GM12891 (cell line): Measurements from ENCODE around the gene DPH2.

Source experiments
- POLR2A ChIP-seq: IDR thresholded peaks from 2 replicates; pipeline ENCODE4 v1.6.1; 2011; ENCODE audit warnings: low read depth, low read length, control low read depth
- POLR2AphosphoS5 ChIP-seq: IDR thresholded peaks from 2 replicates; pipeline ENCODE4 v1.6.1; 2011; ENCODE audit warnings: low read depth, low read length, control low read depth
- SPI1 ChIP-seq: IDR thresholded peaks from 2 replicates; pipeline ENCODE4 v1.6.1; 2011; ENCODE audit warnings: low read depth, low read length, control low read depth
- TAF1 ChIP-seq: IDR thresholded peaks from 2 replicates; pipeline ENCODE4 v1.6.1; 2011; ENCODE audit warnings: low read depth, low read length, control low read depth

DNA sequence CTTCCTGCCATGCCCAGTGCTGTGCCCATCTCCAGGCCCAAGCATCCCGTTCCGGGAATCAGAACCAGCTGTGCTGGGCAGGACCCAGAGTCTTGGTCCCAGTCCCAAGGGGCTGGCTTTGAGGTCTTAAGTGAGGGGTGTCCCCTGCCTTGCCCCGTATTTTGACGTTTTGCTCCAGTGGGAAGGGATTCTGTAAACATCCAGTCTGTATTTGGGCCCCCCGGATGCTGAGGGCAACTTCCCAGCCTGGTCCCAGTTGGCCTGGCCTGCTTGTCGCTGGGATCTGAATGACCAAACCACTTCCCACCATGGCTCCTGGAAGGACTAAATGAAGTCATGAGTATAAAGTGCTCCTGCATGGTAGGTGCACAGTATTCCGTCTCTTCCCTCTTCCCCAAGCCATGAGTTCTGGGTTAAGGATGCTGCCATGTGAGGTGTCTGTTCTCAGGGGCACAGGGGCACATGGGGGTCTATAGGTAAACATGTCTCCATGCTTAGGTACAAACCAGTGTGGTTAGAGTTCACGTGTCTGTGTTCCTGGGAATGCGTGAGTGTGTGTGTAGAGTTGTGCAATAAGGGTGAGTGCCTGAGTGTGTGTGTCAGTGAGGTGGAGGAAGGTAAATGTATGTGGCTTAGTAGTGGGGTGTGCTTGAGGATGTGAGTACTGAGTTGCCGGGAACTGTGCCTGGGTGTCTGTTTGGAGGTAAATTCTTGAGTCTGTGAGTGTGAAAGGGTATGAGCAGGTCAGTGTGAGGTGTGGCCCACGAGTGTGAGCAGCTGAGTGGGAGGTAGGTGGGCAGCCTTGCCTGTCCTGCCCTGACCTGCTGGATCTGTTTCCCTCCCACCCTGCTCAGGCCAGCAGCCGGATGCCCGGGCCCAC, 10.7 kb downstream of the DPH2 start:
- TF ChIP-seq POLR2A (no peak), POLR2AphosphoS5 (no peak), TAF1 (no peak), SPI1 (no peak)
